Hepatocyte (in vitro differentiated cells): ENCODE results near the gene SERPINB1. TPM values are rescaled to one million over a fixed set of nuclear protein-coding genes. Genes with fewer than 3 reads are reported as not detected.

Source experiments
- DNase-seq: peaks from one replicate; pipeline ENCODE4 v3.0.0-alpha.2; 2016; ENCODE audit warnings: low spot score
- H2AFZ ChIP-seq: fragments of 200-600 bp; sonication (generic); 2 replicates; pipeline ENCODE4 v1.6.0; 2016; ENCODE audit warnings: antibody characterized with exemption, mild to moderate bottlenecking
- H3K27ac ChIP-seq: fragments of 200-600 bp; sonication (generic); 2 replicates; pipeline ENCODE4 v1.5.1; 2016; ENCODE audit warnings: mild to moderate bottlenecking
- H3K27me3 ChIP-seq: fragments of 200-600 bp; sonication (generic); 2 replicates; pipeline ENCODE4 v1.6.1; 2016
- H3K36me3 ChIP-seq: fragments of 200-600 bp; sonication (generic); replicated peaks from 2 replicates; pipeline ENCODE4 v1.5.1; 2016; ENCODE audit warnings: low read depth; ENCODE audit not compliant: insufficient read depth
- H3K4me1 ChIP-seq: fragments of 200-600 bp; sonication (generic); 2 replicates; pipeline ENCODE4 v1.5.1; 2016; ENCODE audit warnings: mild to moderate bottlenecking, moderate library complexity; ENCODE audit not compliant: insufficient read depth
- H3K4me2 ChIP-seq: fragments of 200-600 bp; sonication (generic); 2 replicates; pipeline ENCODE4 v1.6.0; 2016
- H3K4me3 ChIP-seq: fragments of 200-600 bp; sonication (generic); 2 replicates; pipeline ENCODE4 v1.5.1; 2016; ENCODE audit warnings: mild to moderate bottlenecking
- H3K79me2 ChIP-seq: fragments of 200-600 bp; sonication (generic); 2 replicates; pipeline ENCODE4 v1.6.0; 2017; ENCODE audit warnings: mild to moderate bottlenecking
- H3K9me2 ChIP-seq: fragments of 200-600 bp; sonication (generic); replicated peaks from 2 replicates; pipeline ENCODE4 v1.6.0; 2017; ENCODE audit warnings: mild to moderate bottlenecking; ENCODE audit not compliant: insufficient read depth
- H3K9me3 ChIP-seq: fragments of 200-600 bp; sonication (generic); 2 replicates; pipeline ENCODE4 v1.5.1; 2016; ENCODE audit warnings: low read depth, mild to moderate bottlenecking
- H4K20me1 ChIP-seq: fragments of 200-600 bp; sonication (generic); 2 replicates; pipeline ENCODE4 v1.6.0; 2016; ENCODE audit warnings: mild to moderate bottlenecking; ENCODE audit not compliant: insufficient read depth, poor library complexity, severe bottlenecking
- CTCF ChIP-seq: fragments of 200-600 bp; sonication (generic); IDR thresholded peaks from 2 replicates; pipeline ENCODE4 v1.5.1; 2016; ENCODE audit warnings: antibody characterized with exemption, mild to moderate bottlenecking; ENCODE audit not compliant: poor library complexity
- EZH2 ChIP-seq: fragments of 200-600 bp; sonication (generic); IDR thresholded peaks from 2 replicates; pipeline ENCODE4 v1.6.1; 2016; ENCODE audit warnings: antibody characterized with exemption, mild to moderate bottlenecking, borderline replicate concordance
- EZH2phosphoT487 ChIP-seq: fragments of 200-600 bp; sonication (generic); IDR thresholded peaks from one replicate; pipeline ENCODE4 v1.6.1; 2018; ENCODE audit warnings: antibody characterized with exemption, mild to moderate bottlenecking, low read depth, moderate library complexity; ENCODE audit not compliant: unreplicated experiment, severe bottlenecking
- WGBS: methylation state at CpG from one replicate; pipeline ENCODE4 v1.1.6; 2016; ENCODE audit warnings: low lambda C conversion rate; ENCODE audit errors: missing lambda C conversion rate; 5-methylcytosine and 5-hydroxymethylcytosine counted together
- polyA plus RNA-seq: library from polyadenylated mRNA; unstranded; fragments of >200 nt; fragmentation: Nextera tagmentation; extraction: Ambion mirVana; gene quantifications from 2 replicates; pipeline ENCODE4 v1.2.1, GENCODE V29; 2016
- total RNA-seq: library from RNA; depleted of rRNA; stranded (reverse); fragments of >200 nt; gene quantifications from 2 replicates; pipeline ENCODE4 v1.2.3, GENCODE V29; 2014

SERPINB1 gene
- total and polyA plus RNA-seq, 2 experiments from 2014 or later: 45.9 to 57.0 TPM

GRCh38 chr6:2809015-2809414, 32.6 kb downstream of the SERPINB1 start:
- no peaks in the 10 kb centered on the region for H3K9me2 ChIP-seq
- H2AFZ ChIP-seq: no peak overlapping the region
- H3K27ac ChIP-seq: peak overlapping the region; percentile 90
- H3K4me1 ChIP-seq: peaks cover 14% of the 10 kb centered on the region
- H3K36me3 ChIP-seq: no peaks in the 10 kb centered on the region
- TF ChIP-seq EZH2 (no peak), CTCF (no peak), EZH2phosphoT487 (no peak)
- WGBS: 66% methylated on average over 2 of the region's 2 CpGs
- no peaks in the 10 kb centered on the region for H3K79me2 ChIP-seq
- no peak overlapping the region for H3K4me3 ChIP-seq
- no peaks in the 10 kb centered on the region for H3K27me3 ChIP-seq
- no peaks in the 10 kb centered on the region for H4K20me1 ChIP-seq
- H3K4me2 ChIP-seq: no peak overlapping the region
- no peak for DNase-seq
- H3K9me3 ChIP-seq: no peaks in the 10 kb centered on the region

- TF ChIP-seq CTCF: no peak
- no peak for TF ChIP-seq EZH2
- no peak for TF ChIP-seq EZH2phosphoT487
- H2AFZ ChIP-seq: no peak overlapping the region
- H3K27ac ChIP-seq: no peak overlapping the region
- no peaks in the 10 kb centered on the region for H3K79me2 ChIP-seq
- H3K9me3 ChIP-seq: no peaks in the 10 kb centered on the region
- H4K20me1 ChIP-seq: no peaks in the 10 kb centered on the region
- H3K4me1 ChIP-seq: peaks cover 14% of the 10 kb centered on the region
- H3K27me3 ChIP-seq: no peaks in the 10 kb centered on the region
- DNase-seq: no peak
- H3K9me2 ChIP-seq: no peaks in the 10 kb centered on the region
- H3K4me2 ChIP-seq: no peak overlapping the region
- no peak overlapping the region for H3K4me3 ChIP-seq
- no peaks in the 10 kb centered on the region for H3K36me3 ChIP-seq
- WGBS: 89% methylated on average over 9 of the region's 9 CpGs
Observed at GRCh38 chr6:2807342-2808090, 34.1 kb downstream of the SERPINB1 start.

- Histone ChIP-seq H2AFZ (no peak overlapping the region), H3K4me3 (no peak overlapping the region), H3K27ac (no peak overlapping the region), H3K4me1 (peaks cover 14% of the 10 kb centered on the region), H3K9me2 (no peaks in the 10 kb centered on the region), H4K20me1 (no peaks in the 10 kb centered on the region), H3K27me3 (no peaks in the 10 kb centered on the region), H3K4me2 (no peak overlapping the region), H3K79me2 (no peaks in the 10 kb centered on the region), H3K9me3 (no peaks in the 10 kb centered on the region), H3K36me3 (no peaks in the 10 kb centered on the region)
- no peak for TF ChIP-seq EZH2phosphoT487
- TF ChIP-seq EZH2: no peak
- TF ChIP-seq CTCF: no peak
- WGBS: 87% methylated on average over 3 of the region's 3 CpGs
- DNase-seq: no peak
Observed at GRCh38 chr6:2806644-2807043, 35.0 kb downstream of the SERPINB1 start.
